GM12891 (cell line): Measurements from ENCODE around the gene SNRPD3.

ENCODE experiments used
- DNase-seq: peaks from one replicate; pipeline ENCODE4 v3.0.0; 2011; ENCODE audit warnings: low spot score; ENCODE audit not compliant: insufficient read length
- FAIRE-seq: peaks from 2 replicates; lab custom pipeline; 2011; peaks lifted over from hg19 to GRCh38; lab: Jason Lieb, UNC
- PAX5 ChIP-seq: IDR thresholded peaks from 2 replicates; pipeline ENCODE4 v1.6.1; 2011; ENCODE audit warnings: low read length, moderate library complexity, mild to moderate bottlenecking; ENCODE audit not compliant: insufficient read depth, severe bottlenecking
- POLR2A ChIP-seq: IDR thresholded peaks from 2 replicates; pipeline ENCODE4 v1.6.1; 2011; ENCODE audit warnings: low read depth, low read length, control low read depth
- POLR2AphosphoS5 ChIP-seq: IDR thresholded peaks from 2 replicates; pipeline ENCODE4 v1.6.1; 2011; ENCODE audit warnings: low read depth, low read length, control low read depth
- POU2F2 ChIP-seq: IDR thresholded peaks from 2 replicates; pipeline ENCODE4 v1.6.1; 2011; ENCODE audit warnings: low read depth, mild to moderate bottlenecking, control low read depth, low read length, moderate library complexity
- SPI1 ChIP-seq: IDR thresholded peaks from 2 replicates; pipeline ENCODE4 v1.6.1; 2011; ENCODE audit warnings: low read depth, low read length, control low read depth
- TAF1 ChIP-seq: IDR thresholded peaks from 2 replicates; pipeline ENCODE4 v1.6.1; 2011; ENCODE audit warnings: low read depth, low read length, control low read depth

SNRPD3 gene

DNA sequence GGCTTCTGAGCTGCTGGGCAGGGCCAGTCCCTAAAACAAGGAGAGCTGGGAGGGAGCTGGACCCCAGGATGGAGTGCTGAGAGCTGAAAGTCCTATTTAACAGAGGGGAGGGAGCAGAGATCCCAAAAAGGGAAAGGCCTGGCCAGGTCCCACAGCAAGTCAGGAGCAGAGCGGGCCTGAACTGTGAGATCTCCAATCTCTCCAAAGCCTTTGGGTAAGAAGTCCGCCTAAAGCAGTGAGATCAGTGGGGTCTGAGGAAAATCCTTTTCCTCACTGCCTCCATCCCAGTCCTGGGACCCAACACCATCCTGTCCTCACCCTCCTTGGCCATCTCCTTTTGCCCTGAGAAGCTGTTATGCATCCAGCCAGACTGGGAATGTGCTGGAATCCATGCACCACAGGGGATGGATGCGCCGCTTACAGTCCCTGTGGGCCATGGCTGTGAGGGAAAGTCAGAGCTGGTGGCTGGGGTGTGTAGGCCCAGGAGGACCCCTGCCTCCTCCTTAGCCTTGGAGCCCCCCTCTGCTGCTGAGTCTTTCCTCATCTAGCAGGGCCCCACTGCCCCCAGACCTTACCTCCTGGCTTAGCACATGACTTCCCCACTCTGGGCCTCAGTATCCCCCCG lies 28.5 kb downstream of the SNRPD3 start:
- TF ChIP-seq SPI1, result no peak
- no peak for TF ChIP-seq POU2F2
- TF ChIP-seq TAF1, result no peak
- TF ChIP-seq PAX5, result no peak
- TF ChIP-seq POLR2AphosphoS5, result no peak
- no peak for TF ChIP-seq POLR2A
- FAIRE-seq (no peak), DNase-seq (no peak)

DNA sequence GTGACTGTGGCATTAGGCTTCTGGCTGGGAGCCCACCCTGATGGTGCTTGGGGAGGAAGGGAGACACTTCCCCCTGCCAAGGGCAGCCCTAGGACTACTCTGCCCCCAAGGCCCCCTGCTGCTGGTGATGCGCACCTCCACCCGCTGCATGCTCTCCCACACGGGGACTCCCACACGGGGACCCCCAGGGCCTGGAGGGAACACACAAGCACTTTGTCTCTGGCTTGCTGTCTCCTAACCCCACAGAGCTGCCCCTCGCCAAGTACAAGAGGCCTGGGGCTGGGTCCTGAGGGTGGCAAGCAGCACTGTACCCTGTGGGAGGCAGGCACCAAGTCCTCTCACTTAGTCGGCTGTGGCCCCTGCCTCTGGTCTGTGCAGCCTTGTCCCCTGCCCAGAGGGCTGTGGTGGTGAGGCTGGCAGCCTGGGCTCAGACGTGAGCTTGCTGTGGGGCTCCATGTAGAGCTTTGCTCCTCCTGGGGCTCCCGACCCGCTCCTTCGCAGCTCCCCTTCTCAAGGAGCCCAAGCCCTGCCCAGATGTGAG lies 29.1 kb downstream of the SNRPD3 start:
- DNase-seq (no peak), FAIRE-seq (no peak)
- no peak for TF ChIP-seq TAF1
- TF ChIP-seq POLR2A, result no peak

DNA sequence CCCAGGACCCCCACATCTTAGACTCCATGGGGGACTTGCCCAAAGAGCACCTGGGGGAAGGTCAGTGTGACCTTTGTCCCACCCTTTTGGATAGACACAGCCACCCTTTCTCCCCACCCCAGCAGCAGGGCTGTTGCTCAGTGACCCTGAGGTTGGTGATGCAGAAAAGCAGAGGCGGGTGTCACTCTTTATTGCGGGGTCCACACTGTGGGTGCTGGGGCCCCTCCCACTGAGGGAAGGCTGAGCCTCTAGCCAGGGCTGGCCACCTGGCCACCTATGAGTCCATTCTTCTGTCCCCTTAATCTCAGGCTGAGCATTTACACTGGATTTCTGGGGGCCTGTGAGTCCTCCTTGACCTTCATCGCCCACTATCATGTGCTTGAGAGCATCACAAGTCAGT lies 29.7 kb downstream of the SNRPD3 start:
- no peak for FAIRE-seq
- TF ChIP-seq POLR2AphosphoS5, result no peak
- TF ChIP-seq SPI1, result no peak
- no peak for TF ChIP-seq POLR2A
- no peak for DNase-seq

DNA sequence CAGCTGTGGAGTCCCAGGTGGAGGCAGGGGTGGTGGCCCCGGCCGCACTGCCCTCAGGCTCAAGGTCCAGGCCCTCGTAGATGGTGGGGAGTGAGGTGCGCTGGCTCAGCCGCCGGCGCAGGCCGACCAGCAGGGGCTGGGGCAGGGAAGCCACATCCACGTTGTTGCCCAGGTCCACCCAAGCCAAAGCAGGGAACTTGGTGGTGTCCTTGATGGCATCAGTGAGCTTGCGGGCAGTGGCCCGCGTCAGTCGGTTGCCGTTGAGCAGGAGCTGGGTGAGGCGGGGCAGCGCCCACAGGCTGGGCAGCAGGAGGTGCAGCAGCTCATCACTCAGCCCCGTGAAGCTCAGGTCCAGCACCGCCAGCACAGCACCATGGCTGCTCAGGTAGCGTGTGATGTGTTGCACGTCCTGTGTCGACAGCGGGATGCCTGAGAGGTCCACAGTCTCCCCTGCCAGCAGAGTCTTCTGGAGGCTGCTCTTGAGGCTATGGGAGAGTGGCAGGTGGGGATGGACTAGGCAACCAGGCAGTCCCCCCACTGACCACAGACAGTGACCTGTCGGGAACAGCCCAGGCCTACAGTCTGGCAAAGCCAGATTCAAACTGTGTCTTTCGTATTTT lies 30.2 kb downstream of the SNRPD3 start:
- TF ChIP-seq POLR2A (no peak), TAF1 (no peak), POU2F2 (no peak), SPI1 (no peak), POLR2AphosphoS5 (no peak), PAX5 (no peak)
- FAIRE-seq (no peak), DNase-seq (no peak)

DNA sequence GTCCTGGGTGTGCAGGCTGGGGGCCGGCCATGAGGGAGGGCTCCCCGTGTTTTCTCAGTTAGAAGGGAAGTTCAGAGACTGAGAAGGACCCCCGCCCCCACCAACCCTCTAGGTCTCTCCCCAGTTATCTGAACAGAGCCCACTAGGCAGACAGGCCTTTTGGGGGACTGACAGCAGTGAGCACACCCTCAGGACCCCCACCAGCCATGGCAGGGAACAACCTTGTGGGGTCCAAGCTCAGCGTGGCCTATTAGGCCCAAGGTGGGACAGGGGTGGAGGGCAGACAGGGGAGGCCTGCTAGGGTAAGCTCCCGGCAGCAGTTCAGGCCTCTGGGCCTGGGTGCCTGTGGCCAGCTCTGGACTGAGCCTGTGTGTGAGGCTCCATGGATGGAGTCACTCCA lies 31.5 kb downstream of the SNRPD3 start:
- TF ChIP-seq SPI1 (no peak), TAF1 (no peak), PAX5 (no peak), POLR2A (no peak), POLR2AphosphoS5 (no peak), POU2F2 (no peak)
- FAIRE-seq, result no peak
- no peak for DNase-seq

DNA sequence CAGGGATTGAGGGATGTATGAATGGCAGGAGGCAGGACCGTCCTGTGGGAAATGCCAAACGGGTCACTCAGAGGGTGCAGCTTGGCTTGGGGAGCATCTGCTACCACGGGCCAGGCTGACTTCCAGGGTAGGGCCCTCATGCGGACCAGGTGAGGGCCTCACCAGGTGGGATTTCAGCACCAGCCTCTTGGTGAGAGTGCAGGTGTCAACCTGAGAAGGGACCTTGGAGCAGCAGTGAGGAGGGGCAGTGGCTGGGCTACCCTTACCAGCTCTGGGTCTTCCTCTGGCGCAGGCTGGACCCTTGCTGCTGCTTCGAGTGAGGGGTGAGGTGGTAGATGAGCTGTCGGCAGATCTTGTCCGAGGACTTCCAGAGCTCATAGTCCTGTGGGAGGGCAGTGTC lies 32.1 kb downstream of the SNRPD3 start:
- TF ChIP-seq SPI1 (no peak), POLR2AphosphoS5 (no peak), POLR2A (no peak), TAF1 (no peak), PAX5 (no peak), POU2F2 (no peak)
- no peak for DNase-seq
- no peak for FAIRE-seq

DNA sequence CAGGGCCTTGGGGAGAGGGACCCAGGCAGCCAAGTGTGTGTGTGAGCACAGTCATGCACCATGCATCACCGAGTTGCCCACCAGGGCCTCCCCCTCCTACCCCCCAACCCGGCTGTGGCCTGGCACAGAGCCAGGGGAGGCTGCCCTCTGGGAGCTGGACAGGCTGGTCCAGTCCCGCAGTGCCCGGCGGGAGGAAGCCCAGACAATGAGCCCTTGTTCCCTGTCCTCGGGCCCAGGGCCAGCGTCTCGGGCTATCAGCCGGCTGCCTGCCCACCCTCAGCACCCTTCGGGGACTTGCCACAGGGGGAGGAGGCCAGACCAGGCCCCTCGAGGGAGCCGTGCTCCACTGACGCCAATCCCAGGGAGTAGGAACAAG lies 32.6 kb downstream of the SNRPD3 start:
- FAIRE-seq (no peak), DNase-seq (no peak)
- TF ChIP-seq POLR2AphosphoS5 (no peak), POU2F2 (no peak), SPI1 (no peak), TAF1 (no peak), PAX5 (no peak), POLR2A (no peak)

DNA sequence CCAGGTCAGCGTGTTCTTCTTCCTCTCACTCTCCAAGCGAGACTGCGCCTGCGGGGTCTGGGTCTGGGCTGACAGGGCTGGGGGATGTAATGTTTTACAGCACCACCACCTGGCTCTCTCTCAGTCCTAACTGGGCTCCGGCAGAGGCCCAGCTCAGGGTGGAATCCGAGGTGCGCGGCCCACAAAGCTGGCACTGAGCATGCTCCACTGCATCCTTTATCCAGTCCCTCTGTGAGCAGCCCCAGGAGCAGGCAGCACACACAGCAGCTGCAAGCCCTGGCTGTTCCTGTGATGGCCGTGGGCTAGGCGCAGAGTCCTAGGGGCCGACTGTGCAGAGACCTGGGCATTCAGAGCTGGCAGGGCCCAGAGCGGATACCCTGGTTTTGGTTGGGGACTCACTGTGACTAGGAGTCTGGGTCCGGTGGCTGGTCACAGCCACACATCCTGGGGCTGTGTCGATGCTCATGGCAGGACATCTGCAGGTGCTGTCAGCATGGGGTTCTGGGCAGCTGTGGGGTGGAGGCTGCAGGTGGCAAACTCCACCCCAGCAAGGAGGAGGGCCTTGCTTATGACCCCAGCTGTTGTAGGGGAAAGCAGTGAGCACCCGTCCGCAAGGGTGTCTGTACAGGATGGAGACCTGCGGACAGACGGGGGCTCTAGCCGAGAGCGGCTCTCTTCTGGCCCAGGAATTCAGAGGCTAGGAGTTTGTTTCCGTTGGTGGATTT lies 33.1 kb downstream of the SNRPD3 start:
- DNase-seq (no peak), FAIRE-seq (no peak)
- no peak for TF ChIP-seq POLR2A

DNA sequence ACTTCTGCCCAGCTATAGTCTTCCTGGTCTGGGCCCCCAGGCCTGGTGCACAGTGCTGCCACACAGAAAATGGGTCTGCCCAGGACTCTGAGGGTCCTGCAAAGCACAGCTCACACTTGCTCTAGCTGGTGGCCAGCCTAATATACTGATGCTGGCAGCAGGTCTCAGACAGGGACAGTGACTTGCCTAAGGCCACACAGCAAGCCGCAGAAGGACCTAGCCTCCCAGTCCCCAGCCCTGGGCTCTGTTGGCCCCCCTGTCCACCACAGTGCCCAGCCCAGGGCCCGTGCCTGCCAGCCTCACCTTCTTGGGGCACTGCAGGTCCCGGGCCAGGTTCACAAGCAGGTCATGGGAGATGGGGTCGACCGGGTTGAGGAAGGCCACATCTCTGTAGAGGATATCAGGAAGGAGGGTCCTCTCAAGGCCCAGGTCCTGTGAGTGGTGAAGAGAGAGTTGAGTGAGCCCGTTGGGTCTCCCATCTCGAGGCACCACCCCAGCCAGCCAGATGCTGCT lies 33.8 kb downstream of the SNRPD3 start:
- FAIRE-seq (no peak), DNase-seq (no peak)
- no peak for TF ChIP-seq POLR2AphosphoS5
- TF ChIP-seq POU2F2, result no peak
- no peak for TF ChIP-seq SPI1
- no peak for TF ChIP-seq PAX5
- TF ChIP-seq TAF1, result no peak

DNA sequence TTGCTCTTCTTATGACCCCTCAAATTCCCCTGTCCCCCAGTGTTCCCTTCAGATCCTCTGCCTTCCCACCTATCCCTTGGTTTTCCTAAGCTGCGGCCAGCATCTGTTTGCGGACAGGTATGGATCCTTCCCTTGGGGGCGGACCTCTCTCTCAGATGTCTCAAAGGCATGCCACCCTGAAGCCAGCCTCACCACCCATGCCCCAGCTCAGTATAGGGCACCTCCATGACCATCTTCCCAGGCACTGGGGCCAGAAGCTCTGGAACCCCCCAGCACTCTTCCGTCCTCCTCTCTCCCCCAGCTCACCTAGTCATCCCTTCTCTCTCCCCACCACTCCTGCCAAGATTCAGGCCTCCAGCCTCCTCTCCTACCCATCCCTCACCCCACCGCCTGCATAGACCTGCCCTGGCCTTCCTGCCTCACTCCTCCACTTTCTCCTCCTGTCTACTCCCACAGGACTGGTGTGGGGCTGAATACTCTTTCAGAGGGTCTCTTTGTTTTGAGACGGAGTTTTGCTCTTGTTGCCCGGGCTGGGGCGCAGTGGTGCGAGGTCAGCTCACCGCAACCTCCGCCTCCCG lies 34.9 kb downstream of the SNRPD3 start:
- FAIRE-seq, result no peak
- TF ChIP-seq SPI1 (no peak), PAX5 (no peak), TAF1 (no peak), POLR2A (no peak), POU2F2 (no peak), POLR2AphosphoS5 (no peak)
- DNase-seq, result no peak
